Measurements from ENCODE around the gene DCUN1D3. TPM values are rescaled to one million over a fixed set of nuclear protein-coding genes. Genes with fewer than 3 reads are reported as not detected.

Gene DCUN1D3
- total RNA-seq, 4 donors from 2014 or later, result 10.3 to 13.7 (median 11.8) TPM

GRCh38 chr16:20906341-20907255 lies 6.4 kb upstream of the DCUN1D3 start:
- TF ChIP-seq CTCF (IDR thresholded peaks at IDR 0.05) (no peak), POLR2A (IDR thresholded peaks at IDR 0.05) (no peak)
- DNase-seq, result no peak
- no peaks in the 10 kb centered on the region for H3K27me3 ChIP-seq
- intact Hi-C loops (cut with DNase I), result loop anchor here (10.0 kb wide), 1 partner anchor 52 kb away; no protein-coding TSS in a partner anchor
- peaks cover 19 to 63% of the 10 kb centered on the region in 2 donors for H3K4me1 ChIP-seq
- peak overlapping the region; percentile 21 to 64 (median 50) for H3K27ac ChIP-seq
- H3K36me3 ChIP-seq, result no peaks in the 10 kb centered on the region
- WGBS, 2 donors, result 76 to 86% methylated on average over 4 of the region's 4 CpGs
- no peak overlapping the region for H3K4me3 ChIP-seq (replicated peaks in 1 of 3)
- H3K9me3 ChIP-seq, result no peaks in the 10 kb centered on the region

DNA sequence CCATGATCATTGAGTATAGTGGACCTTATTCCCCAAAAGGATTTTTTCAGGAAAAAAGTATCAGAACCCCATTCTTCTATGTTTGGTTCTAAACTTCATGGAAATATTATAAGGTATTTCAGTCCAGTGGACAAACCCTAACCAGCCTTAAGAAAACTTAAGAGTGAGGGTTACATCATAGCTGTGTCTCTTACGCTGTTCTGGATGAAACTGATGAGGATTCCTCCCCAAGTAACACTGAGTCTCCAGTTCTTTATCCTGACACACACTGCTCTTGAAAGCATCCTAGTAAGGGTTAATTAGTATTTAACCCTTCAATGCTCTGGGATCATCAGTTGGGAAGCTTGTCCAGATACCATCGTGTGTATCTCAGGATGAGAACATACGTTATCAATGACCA lies 5.4 kb upstream of the DCUN1D3 start:
- Histone ChIP-seq H3K9me3 (no peaks in the 10 kb centered on the region), H3K36me3 (no peaks in the 10 kb centered on the region), H3K27me3 (no peaks in the 10 kb centered on the region), H3K27ac (peak overlapping the region in 2 of 3 donors; percentile 50 to 64), H3K4me1 (peaks cover 23 to 54% of the 10 kb centered on the region in 2 donors), H3K4me3 (replicated peaks in 1 of 3) (no peak overlapping the region)
- no peak for DNase-seq
- intact Hi-C loops (cut with DNase I), result loop anchor here (10.0 kb wide), 1 partner anchor 51 kb away; no protein-coding TSS in a partner anchor
- WGBS, 2 donors, result 77 to 83% methylated on average over 3 of the region's 3 CpGs
- no peak for TF ChIP-seq CTCF (IDR thresholded peaks at IDR 0.05)
- no peak for TF ChIP-seq POLR2A (IDR thresholded peaks at IDR 0.05)

- Histone ChIP-seq H3K9me3 (no peaks in the 10 kb centered on the region), H3K4me1 (peaks cover 23 to 53% of the 10 kb centered on the region in 2 donors), H3K27ac (peak overlapping the region in 2 of 3 donors; percentile 46 to 64), H3K4me3 (replicated peaks in 1 of 3) (no peak overlapping the region), H3K27me3 (no peaks in the 10 kb centered on the region), H3K36me3 (no peaks in the 10 kb centered on the region)
- TF ChIP-seq POLR2A (IDR thresholded peaks at IDR 0.05) (no peak), CTCF (IDR thresholded peaks at IDR 0.05) (no peak)
- DNase-seq, result no peak
- 53 to 63% methylated on average over 3 of the region's 3 CpGs for whole genome bisulfite sequencing, 2 donors
- intact Hi-C loops (cut with DNase I), result loop anchor here (10.0 kb wide), 1 partner anchor 50 kb away; no protein-coding TSS in a partner anchor
Measured at GRCh38 chr16:20904507-20905081, 4.4 kb upstream of the DCUN1D3 start.

GRCh38 chr16:20903899-20904506 lies 3.8 kb upstream of the DCUN1D3 start:
- Histone ChIP-seq H3K4me3 (replicated peaks in 1 of 3) (no peak overlapping the region), H3K36me3 (no peaks in the 10 kb centered on the region), H3K9me3 (no peaks in the 10 kb centered on the region), H3K27ac (peak overlapping the region in 2 of 3 donors; percentile 46 to 56), H3K4me1 (peaks cover 23 to 58% of the 10 kb centered on the region in 2 donors), H3K27me3 (no peaks in the 10 kb centered on the region)
- TF ChIP-seq POLR2A (IDR thresholded peaks at IDR 0.05) (no peak), CTCF (IDR thresholded peaks at IDR 0.05) (no peak)
- DNase-seq, result no peak
- intact Hi-C loops (cut with DNase I), result loop anchor here (10.0 kb wide), 1 partner anchor 49 kb away; no protein-coding TSS in a partner anchor
- 74 to 76% methylated on average over 5 of the region's 5 CpGs for WGBS, 2 donors
